D721Med (cell line): ENCODE data around the gene PDE3A.
"Not testable (repeated sequence)": the region's sequence is repeated elsewhere in the genome, so short reads cannot be mapped to it uniquely, and the experiment has no call there.

Experiments used
- DNase-seq: peaks from one replicate; pipeline ENCODE4 v3.0.0; 2011; ENCODE audit warnings: low spot score; ENCODE audit not compliant: insufficient read length
- FAIRE-seq: peaks from 2 replicates; lab custom pipeline; 2011; peaks lifted over from hg19 to GRCh38; lab: Jason Lieb, UNC
- TF ChIP-seq, protein P1 (sequence below): IDR thresholded peaks from 2 replicates; pipeline ENCODE4 v1.5.1; 2012; ENCODE audit warnings: mild to moderate bottlenecking, control low read depth; ENCODE audit not compliant: insufficient read depth; ENCODE audit errors: missing control alignments

PDE3A gene

GRCh38 chr12:20548611-20549010 lies 180.3 kb downstream of the PDE3A start:
- TF ChIP-seq, protein P1, sequence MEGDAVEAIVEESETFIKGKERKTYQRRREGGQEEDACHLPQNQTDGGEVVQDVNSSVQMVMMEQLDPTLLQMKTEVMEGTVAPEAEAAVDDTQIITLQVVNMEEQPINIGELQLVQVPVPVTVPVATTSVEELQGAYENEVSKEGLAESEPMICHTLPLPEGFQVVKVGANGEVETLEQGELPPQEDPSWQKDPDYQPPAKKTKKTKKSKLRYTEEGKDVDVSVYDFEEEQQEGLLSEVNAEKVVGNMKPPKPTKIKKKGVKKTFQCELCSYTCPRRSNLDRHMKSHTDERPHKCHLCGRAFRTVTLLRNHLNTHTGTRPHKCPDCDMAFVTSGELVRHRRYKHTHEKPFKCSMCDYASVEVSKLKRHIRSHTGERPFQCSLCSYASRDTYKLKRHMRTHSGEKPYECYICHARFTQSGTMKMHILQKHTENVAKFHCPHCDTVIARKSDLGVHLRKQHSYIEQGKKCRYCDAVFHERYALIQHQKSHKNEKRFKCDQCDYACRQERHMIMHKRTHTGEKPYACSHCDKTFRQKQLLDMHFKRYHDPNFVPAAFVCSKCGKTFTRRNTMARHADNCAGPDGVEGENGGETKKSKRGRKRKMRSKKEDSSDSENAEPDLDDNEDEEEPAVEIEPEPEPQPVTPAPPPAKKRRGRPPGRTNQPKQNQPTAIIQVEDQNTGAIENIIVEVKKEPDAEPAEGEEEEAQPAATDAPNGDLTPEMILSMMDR = no peak
- DNase-seq (no peak), FAIRE-seq (no peak)

- no peak for FAIRE-seq
- no peak for DNase-seq
- TF ChIP-seq, protein P1 = peak; percentile 55
These were observed 180.9 kb downstream of the PDE3A start for GRCh38 chr12:20549108-20549719.

DNA sequence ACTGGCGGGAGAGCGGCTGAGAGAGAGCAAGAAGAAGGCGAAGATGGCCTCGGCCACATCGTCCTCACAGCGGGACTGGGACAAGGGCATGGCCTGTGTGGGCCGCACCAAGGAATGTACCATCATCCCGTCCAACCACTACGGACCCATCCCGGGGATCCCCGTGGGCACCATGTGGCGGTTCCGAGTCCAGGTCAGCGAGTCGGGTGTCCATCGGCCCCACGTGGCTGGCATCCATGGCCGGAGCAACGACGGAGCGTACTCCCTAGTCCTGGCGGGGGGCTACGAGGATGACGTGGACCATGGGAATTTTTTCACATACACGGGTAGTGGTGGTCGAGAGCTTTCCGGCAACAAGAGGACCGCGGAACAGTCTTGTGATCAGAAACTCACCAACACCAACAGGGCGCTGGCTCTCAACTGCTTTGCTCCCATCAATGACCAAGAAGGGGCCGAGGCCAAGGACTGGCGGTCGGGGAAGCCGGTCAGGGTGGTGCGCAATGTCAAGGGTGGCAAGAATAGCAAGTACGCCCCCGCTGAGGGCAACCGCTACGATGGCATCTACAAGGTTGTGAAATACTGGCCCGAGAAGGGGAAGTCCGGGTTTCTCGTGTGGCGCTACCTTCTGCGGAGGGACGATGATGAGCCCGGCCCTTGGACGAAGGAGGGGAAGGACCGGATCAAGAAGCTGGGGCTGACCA lies 183.6 kb downstream of the PDE3A start:
- FAIRE-seq, DNase-seq: not testable (repeated sequence)

- not testable (repeated sequence) for FAIRE-seq, DNase-seq
These were observed 184.2 kb downstream of the PDE3A start for GRCh38 chr12:20552586-20552985.

DNA sequence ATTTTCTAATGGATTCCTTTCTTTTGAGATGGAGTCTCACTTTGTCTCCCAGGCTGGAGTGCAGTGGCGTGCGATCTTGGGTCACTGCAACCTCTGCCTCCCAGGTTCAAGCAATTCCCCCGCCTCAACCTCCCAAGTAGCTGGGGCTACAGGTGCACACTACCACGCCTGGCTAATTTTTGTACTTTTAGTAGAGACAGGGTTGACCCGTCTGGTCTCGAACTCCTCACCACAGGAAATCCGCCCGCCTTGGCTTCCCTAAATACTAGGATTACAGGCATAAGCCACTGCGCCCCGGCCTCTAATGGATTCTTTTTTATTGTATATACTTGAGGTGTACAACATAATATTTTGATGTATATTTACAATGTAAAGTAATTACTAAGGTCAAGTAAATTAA lies 186.7 kb downstream of the PDE3A start:
- TF ChIP-seq, protein P1 = no peak
- DNase-seq (no peak), FAIRE-seq (no peak)

DNA sequence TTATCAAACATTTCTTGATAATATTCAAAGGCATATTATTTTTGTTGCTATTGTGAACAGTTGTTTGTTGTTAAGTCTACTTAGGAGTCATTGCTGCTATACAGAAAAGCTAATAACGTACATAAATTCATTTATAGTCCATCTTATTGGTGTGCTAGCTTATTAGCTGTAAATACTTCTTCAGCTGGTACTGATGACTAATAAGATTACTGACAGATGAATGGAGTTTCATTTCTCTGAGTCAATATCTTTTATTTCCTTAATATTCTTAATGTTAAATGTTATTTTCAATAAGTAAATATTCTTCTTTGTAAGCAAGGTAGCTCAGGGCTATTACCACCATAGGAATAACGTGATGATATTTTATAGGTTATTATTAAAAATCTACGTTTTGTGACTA lies 187.4 kb downstream of the PDE3A start:
- DNase-seq (no peak), FAIRE-seq (no peak)
- TF ChIP-seq, protein P1 = no peak

DNA sequence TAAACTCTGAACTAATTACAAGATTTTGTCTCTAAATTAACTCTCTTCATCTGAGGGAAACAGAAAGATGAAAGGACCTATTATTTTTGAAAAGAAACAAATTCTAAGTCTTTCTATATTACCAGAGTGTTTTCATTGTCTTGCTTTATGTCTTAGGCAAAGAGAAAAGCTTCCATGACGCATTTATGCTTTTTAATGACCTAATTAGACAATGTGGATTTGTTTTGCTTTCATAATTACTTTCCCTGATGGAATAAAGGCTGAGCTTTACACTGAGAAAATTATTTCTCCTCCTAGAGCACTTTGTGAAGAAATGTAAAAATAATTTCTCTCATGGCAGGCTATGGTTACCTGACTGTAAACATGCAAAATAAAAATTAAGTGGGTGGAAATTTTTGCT lies 188.8 kb downstream of the PDE3A start:
- TF ChIP-seq, protein P1 = no peak
- FAIRE-seq = no peak

GRCh38 chr12:20560935-20561334 lies 192.6 kb downstream of the PDE3A start:
- DNase-seq = no peak
- TF ChIP-seq, protein P1 = no peak
- FAIRE-seq = no peak

More for the DNA sequence above, 188.8 kb downstream of the PDE3A start:
- no peak for DNase-seq
